CD4-positive, alpha-beta T cell treated with Interleukin-17A for 1 hour (primary cell): ENCODE measurements around the gene WDR64.
A peak's percentile ranks its signal among the peaks of the same experiment; 100 is the strongest.
"Not testable (repeated sequence)": the region's sequence is repeated elsewhere in the genome, so short reads cannot be mapped to it uniquely, and the experiment has no call there.

Experiments
- DNase-seq: peaks from one replicate; pipeline ENCODE4 v3.0.0-alpha.2; 2020

WDR64 gene

GRCh38 chr1:241632987-241633386, 19.1 kb upstream of the WDR64 start:
- no peak for DNase-seq

DNA sequence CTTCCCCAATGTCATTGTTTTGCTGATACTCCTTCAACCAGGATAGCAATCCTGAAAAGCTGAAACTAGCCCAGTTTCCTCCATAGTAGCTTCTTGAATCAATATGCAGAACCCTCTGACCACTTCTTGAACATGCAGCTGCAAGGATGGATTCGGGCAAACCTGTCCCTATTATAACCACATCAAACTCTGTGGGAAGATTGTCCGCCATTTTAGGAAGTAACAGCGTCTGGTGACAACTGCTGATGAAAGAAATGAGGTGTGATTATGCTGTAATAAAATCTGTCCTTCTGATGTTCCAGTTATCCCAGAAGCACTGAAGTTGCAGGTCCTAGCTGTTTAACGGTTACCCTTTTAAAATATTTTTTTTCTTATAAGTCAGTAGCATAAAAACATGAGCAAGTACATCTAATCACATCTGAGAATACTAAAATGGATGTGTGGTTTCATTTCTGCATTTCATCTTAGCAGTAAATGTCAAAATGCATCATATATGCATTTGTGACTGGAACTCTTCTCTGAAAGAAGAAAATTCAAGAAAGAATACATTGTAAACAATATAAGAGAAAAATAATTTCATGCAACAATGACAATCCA, 16.4 kb upstream of the WDR64 start:
- DNase-seq, result no peak

DNA sequence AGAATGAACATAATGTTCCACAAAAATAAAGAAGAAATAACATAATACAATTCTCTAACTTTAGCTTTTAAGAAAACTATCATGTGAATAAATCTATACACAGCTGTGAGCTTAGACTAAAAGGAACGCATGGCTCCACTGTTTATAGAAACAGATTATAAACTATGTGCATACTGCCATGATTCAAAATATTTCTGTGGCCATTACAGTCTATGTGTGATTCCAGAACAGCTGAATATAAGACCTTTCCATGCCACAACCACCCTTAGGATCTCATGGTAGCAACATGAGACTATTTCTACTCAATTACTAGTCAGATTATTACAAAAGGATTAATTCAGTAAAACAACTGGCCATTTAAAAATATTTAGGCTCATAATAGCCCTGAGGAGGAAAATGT, 15.8 kb upstream of the WDR64 start:
- DNase-seq, result no peak

DNA sequence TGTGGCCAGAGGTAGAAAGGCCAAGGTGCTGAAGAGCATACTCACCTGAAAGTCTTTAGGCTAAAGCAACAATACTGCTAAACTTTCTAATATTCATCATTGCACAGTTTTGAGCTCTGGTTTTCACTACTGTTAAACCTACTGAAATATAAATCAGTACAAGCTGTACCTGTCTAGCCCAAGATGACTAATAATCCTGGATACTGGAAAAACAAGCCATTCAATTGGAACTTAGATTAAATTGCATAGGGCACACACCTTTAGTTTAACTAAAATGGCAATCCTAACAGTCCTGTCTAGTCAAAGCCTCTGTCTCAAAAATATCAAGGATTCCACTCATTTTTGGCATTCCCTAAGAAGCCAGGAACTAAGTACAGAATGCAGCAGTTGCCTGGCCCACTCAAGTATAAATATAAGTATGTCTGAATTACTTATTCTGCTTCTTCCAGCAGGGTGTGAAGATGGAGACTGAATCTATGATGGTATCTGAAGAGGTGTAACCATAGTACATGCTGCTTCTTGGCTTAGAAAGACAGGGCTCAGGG, 15.0 kb upstream of the WDR64 start:
- no peak for DNase-seq

GRCh38 chr1:241637604-241638003, 14.5 kb upstream of the WDR64 start:
- no peak for DNase-seq

- no peak for DNase-seq
Measured at GRCh38 chr1:241638099-241638682, 13.9 kb upstream of the WDR64 start.

GRCh38 chr1:241638909-241639622, 13.0 kb upstream of the WDR64 start:
- peak; percentile 25 for DNase-seq

- no peak for DNase-seq
Measured at GRCh38 chr1:241639623-241640148, 12.4 kb upstream of the WDR64 start.

DNA sequence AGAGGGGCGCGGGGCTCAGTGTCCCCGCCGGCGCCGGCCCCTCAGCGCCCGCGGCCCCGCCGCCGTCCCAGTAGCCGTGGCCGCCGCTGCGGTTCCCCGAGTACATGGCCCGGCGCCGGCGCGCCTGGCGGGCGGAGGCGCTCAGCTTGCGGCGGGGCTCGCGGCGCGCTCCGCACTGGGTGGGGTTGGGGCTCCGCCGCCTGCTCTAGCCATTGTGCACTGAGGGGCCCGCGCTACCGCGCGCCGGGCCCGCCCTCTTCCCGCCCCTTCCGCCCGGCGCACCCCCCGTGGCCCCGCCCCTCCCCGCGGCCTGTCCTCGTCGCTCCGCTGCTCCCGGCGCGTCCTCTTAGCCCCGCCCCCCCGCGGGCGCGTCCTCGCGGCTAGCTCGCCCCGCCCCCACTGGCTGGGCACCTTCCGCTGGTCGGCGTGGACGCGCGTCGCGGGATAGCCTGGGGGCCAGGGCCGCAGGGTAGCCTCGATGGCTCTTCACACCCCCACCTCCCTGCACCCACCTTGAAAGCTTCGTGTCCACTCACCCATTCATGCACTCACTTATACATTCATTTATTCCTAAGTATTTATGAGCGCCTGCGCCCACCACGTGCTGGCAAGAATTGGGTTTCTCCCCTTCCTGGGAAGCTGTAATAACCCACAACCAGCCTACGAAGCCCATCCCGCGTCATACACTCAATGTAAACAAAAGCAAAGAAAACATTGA, 11.8 kb upstream of the WDR64 start, which contains the start of the genes CHML and OPN3:
TSS of gene CHML (minus strand) at position 221 of the 718 bp plus-strand sequence. CDS start 4,603 bp downstream, outside the sequence.
TSS of gene OPN3 (minus strand) at position 221 of the 718 bp plus-strand sequence. CDS start at position 106, 115 bp downstream.
- peak; percentile 92 for DNase-seq

DNA sequence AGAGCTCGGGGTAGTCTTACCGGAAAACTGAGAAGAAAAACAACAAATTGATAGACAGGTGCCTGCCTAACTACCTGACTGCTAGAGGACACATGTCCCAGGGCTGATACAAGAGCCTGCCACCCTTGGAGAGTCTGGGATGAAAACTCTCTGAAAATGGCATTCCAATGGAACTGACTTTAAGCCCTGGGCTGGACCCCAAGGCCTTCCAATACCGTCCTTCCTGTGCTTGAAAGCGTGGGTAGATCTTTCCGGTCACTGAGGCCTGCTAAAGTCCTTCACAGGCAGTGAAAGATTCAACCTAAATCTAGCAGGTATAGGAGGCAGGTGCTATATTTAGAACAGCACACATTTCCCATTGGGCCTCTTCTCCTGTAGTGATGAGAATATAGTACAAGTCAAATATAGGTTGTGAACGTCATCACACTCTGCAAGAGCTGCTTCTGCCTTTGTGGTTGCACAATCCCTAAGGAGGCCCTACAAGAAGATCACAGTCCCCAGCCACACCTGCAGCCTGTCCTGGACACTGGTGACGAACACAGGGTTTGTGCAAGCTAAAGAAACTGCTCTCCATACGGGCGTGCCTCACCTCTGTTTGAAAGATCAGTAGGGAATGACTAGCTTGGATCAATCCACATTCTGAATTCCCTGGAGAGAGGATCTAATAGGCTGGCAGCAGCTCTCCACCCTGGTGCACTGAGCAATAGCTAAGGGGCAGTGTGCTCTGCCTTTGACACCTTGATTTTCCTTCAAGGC, 11.0 kb upstream of the WDR64 start:
- no peak for DNase-seq

GRCh38 chr1:241641773-241642592, 10.1 kb upstream of the WDR64 start:
- no peak for DNase-seq

DNA sequence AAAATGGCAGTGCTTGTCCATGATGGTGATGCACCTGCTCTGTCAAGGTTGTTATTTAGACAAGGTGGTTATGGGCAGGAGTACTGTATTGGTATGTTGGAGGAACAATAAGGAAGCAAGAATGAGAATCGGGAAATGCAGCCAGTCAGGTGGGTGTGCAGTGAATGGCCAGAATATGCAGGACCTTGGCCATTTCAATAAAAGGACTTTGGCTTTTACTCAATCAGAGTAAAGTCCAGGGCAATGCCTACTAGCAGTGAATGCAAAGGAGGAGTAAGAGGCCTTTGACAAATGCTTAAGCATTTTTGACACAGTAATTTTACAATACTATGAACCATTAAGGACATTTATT, 9.5 kb upstream of the WDR64 start:
- DNase-seq, result no peak

GRCh38 chr1:241644259-241644658, 7.8 kb upstream of the WDR64 start:
- DNase-seq, result no peak

GRCh38 chr1:241645199-241645598, 6.9 kb upstream of the WDR64 start:
- no peak for DNase-seq

- DNase-seq, result no peak
Measured at GRCh38 chr1:241646201-241646600, 5.9 kb upstream of the WDR64 start.

- no peak for DNase-seq
Measured at GRCh38 chr1:241647658-241648057, 4.4 kb upstream of the WDR64 start.

- DNase-seq, result no peak
Measured at GRCh38 chr1:241648159-241648558, 3.9 kb upstream of the WDR64 start.

DNA sequence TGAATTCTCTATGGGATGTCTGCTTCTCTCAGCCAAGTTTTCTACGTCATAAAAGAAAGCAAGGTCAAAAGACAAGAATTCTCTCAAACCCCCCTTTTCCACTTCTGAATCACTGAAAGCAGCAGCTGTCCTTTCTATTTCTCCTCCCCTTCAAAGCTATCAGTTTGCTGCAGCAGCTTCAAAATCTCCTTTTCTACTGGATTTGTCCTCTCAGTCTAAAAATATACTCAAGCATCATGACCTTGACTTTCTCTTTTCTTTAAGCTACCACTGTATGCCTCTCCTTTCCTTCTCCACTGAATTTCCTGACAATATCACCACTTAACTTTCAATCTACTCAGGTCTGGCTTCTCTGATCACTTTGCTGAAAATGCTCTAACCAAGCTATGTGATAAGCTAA, 1.9 kb downstream of the WDR64 start:
- DNase-seq, result no peak

DNA sequence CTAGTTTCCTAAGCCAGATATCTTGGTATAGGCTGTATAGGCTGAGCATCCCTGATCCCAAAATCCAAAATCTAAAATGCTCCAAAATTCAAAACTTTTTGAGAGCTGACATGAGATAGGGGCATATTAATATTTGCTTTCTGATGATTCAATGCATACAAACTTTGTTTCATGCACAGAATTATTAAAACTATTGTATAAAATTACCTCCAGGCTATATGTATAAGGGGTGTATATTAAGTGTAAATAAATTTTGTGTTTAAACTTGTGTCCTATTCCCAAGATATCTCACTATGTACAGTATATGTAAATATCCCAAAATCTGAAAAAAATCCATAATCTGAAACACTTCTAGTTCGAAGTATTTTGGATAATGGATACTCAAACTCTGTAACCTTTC, 2.6 kb downstream of the WDR64 start:
- DNase-seq, result no peak

GRCh38 chr1:241658081-241658793, 6.2 kb downstream of the WDR64 start:
- no peak for DNase-seq

DNA sequence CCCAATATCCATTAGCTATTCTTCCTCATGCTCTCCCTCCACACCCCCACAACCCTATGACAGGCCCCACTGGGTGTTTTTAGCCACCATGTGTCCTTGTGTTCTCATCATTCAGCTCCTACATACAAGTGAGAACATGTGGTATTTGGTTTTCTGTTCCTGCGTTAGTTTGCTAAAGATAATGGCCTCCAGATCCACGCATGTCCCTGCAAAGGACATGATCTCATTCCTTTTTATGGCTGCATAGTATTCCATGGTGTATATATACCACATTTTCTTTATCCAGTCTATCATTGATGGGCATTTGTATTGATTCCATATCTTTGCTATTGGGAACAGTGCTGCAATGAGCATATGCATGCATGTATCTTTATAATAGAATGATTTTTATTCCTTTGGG, 6.9 kb downstream of the WDR64 start:
- DNase-seq, result not testable (repeated sequence)
